ENCODE measurements around the gene RUFY1. TPM values are rescaled to one million over a fixed set of nuclear protein-coding genes. Genes with fewer than 3 reads are reported as not detected.

RUFY1 gene
- polyA plus RNA-seq, 1 donor (not counting 4 experiments of a cell fraction or from before 2014, with no cell fraction given), result 25.2 TPM

GRCh38 chr5:179505636-179506261 is 44.6 kb upstream of the RUFY1 start:
- Histone ChIP-seq H3K9me1 (ENCODE audit: control insufficient read depth, extremely low read depth, insufficient read depth, low read length) (no peaks in the 10 kb centered on the region), H3K4me3 (ENCODE audit: control insufficient read depth in 2 of 3, extremely low read depth in 1 of 3, insufficient read depth in 2 of 3, low read depth in 1 of 3, low read length in 3 of 3) (no peak overlapping the region), H4K20me1 (ENCODE audit: control insufficient read depth, extremely low read depth, insufficient read depth, low read length) (no peaks in the 10 kb centered on the region), H3K36me3 (ENCODE audit: control insufficient read depth in 2 of 2, extremely low read depth in 1 of 2, insufficient read depth in 2 of 2, low read length in 2 of 2) (no peaks in the 10 kb centered on the region), H3K4me2 (ENCODE audit: control insufficient read depth, extremely low read depth, insufficient read depth, low read depth, low read length) (no peak overlapping the region), H2AFZ (ENCODE audit: control insufficient read depth, low read length) (no peak overlapping the region), H3K4me1 (ENCODE audit: control insufficient read depth, extremely low read depth, insufficient read depth, low read length) (no peaks in the 10 kb centered on the region), H3K27me3 (ENCODE audit: control insufficient read depth, extremely low read depth, insufficient read depth, low read length) (no peaks in the 10 kb centered on the region), H3K79me2 (ENCODE audit: control insufficient read depth, insufficient read depth, low read length) (no peaks in the 10 kb centered on the region), H3K9me3 (ENCODE audit: control insufficient read depth, low read depth, low read length) (no peaks in the 10 kb centered on the region), H3K27ac (ENCODE audit: control insufficient read depth, insufficient read depth, low read length) (no peak overlapping the region), H3K9ac (ENCODE audit: control insufficient read depth, extremely low read depth, insufficient read depth, low read length) (no peak overlapping the region)
- FAIRE-seq, result no peak
- dilution Hi-C loops (cut with MboI; ENCODE audit: extremely low pct_ligation_motif_present, low sequenced_read_pairs), result no loop called here
- TF ChIP-seq CTCF (optimal IDR thresholded peaks at IDR 0.05 in 1 of 3, IDR thresholded peaks at IDR 0.05 in 1 of 3, conservative IDR thresholded peaks at IDR 0.05 in 1 of 3; ENCODE audit: extremely low read depth in 1 of 3, insufficient read depth in 2 of 3, low read length in 3 of 3) (no peak), EZH2 (IDR thresholded peaks at IDR 0.05; ENCODE audit: low read length) (no peak)
- no peak for DNase-seq (ENCODE audit: low read depth, low spot score)

GRCh38 chr5:179509239-179509638 is 41.1 kb upstream of the RUFY1 start:
- no peaks in the 10 kb centered on the region for H3K4me1 ChIP-seq (ENCODE audit: control insufficient read depth, extremely low read depth, insufficient read depth, low read length)
- H3K9me1 ChIP-seq (ENCODE audit: control insufficient read depth, extremely low read depth, insufficient read depth, low read length), result no peaks in the 10 kb centered on the region
- DNase-seq (ENCODE audit: low read depth, low spot score) (no peak), FAIRE-seq (no peak)
- no peaks in the 10 kb centered on the region for H3K9me3 ChIP-seq (ENCODE audit: control insufficient read depth, low read depth, low read length)
- dilution Hi-C loops (cut with MboI; ENCODE audit: extremely low pct_ligation_motif_present, low sequenced_read_pairs), result no loop called here
- no peaks in the 10 kb centered on the region for H4K20me1 ChIP-seq (ENCODE audit: control insufficient read depth, extremely low read depth, insufficient read depth, low read length)
- H3K27ac ChIP-seq (ENCODE audit: control insufficient read depth, insufficient read depth, low read length), result no peak overlapping the region
- H3K36me3 ChIP-seq (ENCODE audit: control insufficient read depth in 2 of 2, extremely low read depth in 1 of 2, insufficient read depth in 2 of 2, low read length in 2 of 2), result no peaks in the 10 kb centered on the region
- no peaks in the 10 kb centered on the region for H3K79me2 ChIP-seq (ENCODE audit: control insufficient read depth, insufficient read depth, low read length)
- H2AFZ ChIP-seq (ENCODE audit: control insufficient read depth, low read length), result no peak overlapping the region
- H3K27me3 ChIP-seq (ENCODE audit: control insufficient read depth, extremely low read depth, insufficient read depth, low read length), result no peaks in the 10 kb centered on the region
- no peak overlapping the region for H3K4me2 ChIP-seq (ENCODE audit: control insufficient read depth, extremely low read depth, insufficient read depth, low read depth, low read length)
- H3K9ac ChIP-seq (ENCODE audit: control insufficient read depth, extremely low read depth, insufficient read depth, low read length), result no peak overlapping the region
- TF ChIP-seq EZH2 (IDR thresholded peaks at IDR 0.05; ENCODE audit: low read length) (no peak), CTCF (optimal IDR thresholded peaks at IDR 0.05 in 1 of 3, IDR thresholded peaks at IDR 0.05 in 1 of 3, conservative IDR thresholded peaks at IDR 0.05 in 1 of 3; ENCODE audit: extremely low read depth in 1 of 3, insufficient read depth in 2 of 3, low read length in 3 of 3) (no peak)
- H3K4me3 ChIP-seq (ENCODE audit: control insufficient read depth in 2 of 3, extremely low read depth in 1 of 3, insufficient read depth in 2 of 3, low read depth in 1 of 3, low read length in 3 of 3), result no peak overlapping the region
